Measurements from ENCODE around the gene TAP2. TPM values are rescaled to one million over a fixed set of nuclear protein-coding genes. Genes with fewer than 3 reads are reported as not detected.
A peak's percentile ranks its signal among the peaks of the same experiment; 100 is the strongest.

The TAP2 gene
- polyA plus RNA-seq, 1 of the 3 experiments (the other 2 are of a cell fraction): 19.9 TPM

GRCh38 chr6:32843979-32844838, 5.7 kb upstream of the TAP2 start, which contains the start of gene PSMB8:
PSMB8 (minus strand) TSS chr6:32844047; CDS start chr6:32843996, 51 bp downstream.
- peak within 1 kb of the TSS; percentile 53 to 57 for H3K27ac ChIP-seq (ENCODE audit: low read depth in 2 of 2, low read length in 1 of 2)
- peak within 1 kb of the TSS; percentile 84 for H3K4me2 ChIP-seq
- no peaks in the 10 kb centered on the region for H3K79me2 ChIP-seq (ENCODE audit: insufficient read depth)
- H3K4me3 ChIP-seq (ENCODE audit: low read depth in 2 of 2, low read length in 1 of 2): peak within 1 kb of the TSS; percentile 71 to 72
- H3K36me3 ChIP-seq (replicated peaks in 1 of 2; ENCODE audit: control insufficient read depth in 1 of 2, insufficient read depth in 2 of 2, low read length in 1 of 2): peaks cover 5 to 27% of the 10 kb centered on the region in 2 experiments
- H4K20me1 ChIP-seq (ENCODE audit: insufficient read depth): no peaks in the 10 kb centered on the region
- H3K27me3 ChIP-seq (ENCODE audit: insufficient read depth): no peaks in the 10 kb centered on the region
- ChIA-PET CTCF (interaction anchor here (0.8 to 5.2 kb wide), 10 partner anchors 11 to 140 kb away, joined by 3 to 31 read pairs (median 4); partner anchors contain the start of genes PSMB9 and TAP1), POLR2A (interaction anchor here (1.4 kb wide), 1 partner anchor 128 kb away, joined by 8 read pairs; no protein-coding TSS in a partner anchor)
- H3F3A ChIP-seq (replicated peaks; ENCODE audit: insufficient read depth): peaks cover 2% of the 10 kb centered on the region
- peak within 1 kb of the TSS; percentile 94 for H2AFZ ChIP-seq (ENCODE audit: low read depth)
- peak within 1 kb of the TSS; percentile 70 for H3K9ac ChIP-seq
- DNase-seq: peak; percentile 94
- H3K4me1 ChIP-seq (ENCODE audit: control insufficient read depth in 1 of 2, insufficient read depth in 2 of 2, low read depth in 1 of 2, low read length in 1 of 2): peaks cover 0 to 13% of the 10 kb centered on the region in 2 experiments; a peak in 1 of 4 replicates
- TF ChIP-seq USF2 (IDR thresholded peaks at IDR 0.05; ENCODE audit: borderline replicate concordance, low read depth, low read length): no peak
- peak; percentile 32; the same call in 1 of the 2 replicates for TF ChIP-seq MAX (IDR thresholded peaks at IDR 0.05; ENCODE audit: low read depth)
- TF ChIP-seq CTCF (IDR thresholded peaks at IDR 0.05): peak; percentile 28; the same call in 1 of the 2 replicates
- TF ChIP-seq SIN3A (IDR thresholded peaks at IDR 0.05; ENCODE audit: borderline replicate concordance, low read depth, low read length): peak; percentile 14; the same call in 1 of the 2 replicates
- TF ChIP-seq RFX5 (IDR thresholded peaks at IDR 0.05; ENCODE audit: low read length): peak; percentile 99
- TF ChIP-seq TAF1 (IDR thresholded peaks at IDR 0.05; ENCODE audit: borderline replicate concordance, low read depth, low read length): peak; percentile 37; the same call in 1 of the 2 replicates
- WGBS (ENCODE audit: low lambda C conversion rate): 1% methylated on average over 27 of the region's 40 CpGs
- no peaks in the 10 kb centered on the region for H3K9me2 ChIP-seq
- no peaks in the 10 kb centered on the region for H3K9me3 ChIP-seq

- TF ChIP-seq FOXJ3 (CRISPR knock-in tag; IDR thresholded peaks at IDR 0.05) (no peak), TEAD4 (IDR thresholded peaks at IDR 0.05; ENCODE audit: borderline replicate concordance, insufficient read depth) (no peak), GATA2 (CRISPR knock-in tag; IDR thresholded peaks at IDR 0.05) (no peak), JUND (IDR thresholded peaks at IDR 0.05) (no peak), GABPA (IDR thresholded peaks at IDR 0.05; ENCODE audit: low read depth) (no peak), MAX (IDR thresholded peaks at IDR 0.05; ENCODE audit: low read depth) (no peak), PBX3 (IDR thresholded peaks at IDR 0.05) (no peak), TAF1 (IDR thresholded peaks at IDR 0.05; ENCODE audit: borderline replicate concordance, low read depth, low read length) (no peak), NRF1 (IDR thresholded peaks at IDR 0.05; ENCODE audit: low read depth, low read length) (no peak), CHD2 (IDR thresholded peaks at IDR 0.05; ENCODE audit: low read length, partially characterized antibody) (no peak), ELF1 (IDR thresholded peaks at IDR 0.05) (no peak), NFIC (IDR thresholded peaks at IDR 0.05; ENCODE audit: borderline replicate concordance) (no peak)
- 33% methylated on average over 28 of the region's 28 CpGs for WGBS (ENCODE audit: low lambda C conversion rate)
- no peaks in the 10 kb centered on the region for H4K20me1 ChIP-seq (ENCODE audit: insufficient read depth)
- ChIA-PET CTCF (interaction anchor here (3.4 to 5.2 kb wide), 3 partner anchors 12 to 141 kb away, joined by 10 to 31 read pairs (median 29); partner anchors contain the start of genes PSMB9 and TAP1), POLR2A (no interaction called here)
- H3K4me1 ChIP-seq (ENCODE audit: control insufficient read depth in 1 of 2, insufficient read depth in 2 of 2, low read depth in 1 of 2, low read length in 1 of 2): peaks cover 0 to 13% of the 10 kb centered on the region in 2 experiments; a peak in 1 of 4 replicates
- peak overlapping the region; percentile 70 for H3K9ac ChIP-seq
- peak overlapping the region; percentile 71 to 72 for H3K4me3 ChIP-seq (ENCODE audit: low read depth in 2 of 2, low read length in 1 of 2)
- H3K27me3 ChIP-seq (ENCODE audit: insufficient read depth): no peaks in the 10 kb centered on the region
- peak overlapping the region; percentile 94 for H2AFZ ChIP-seq (ENCODE audit: low read depth)
- H3K9me2 ChIP-seq: no peaks in the 10 kb centered on the region
- no peaks in the 10 kb centered on the region for H3K79me2 ChIP-seq (ENCODE audit: insufficient read depth)
- peak overlapping the region; percentile 84 for H3K4me2 ChIP-seq
- H3K36me3 ChIP-seq (replicated peaks in 1 of 2; ENCODE audit: control insufficient read depth in 1 of 2, insufficient read depth in 2 of 2, low read length in 1 of 2): peaks cover 5 to 27% of the 10 kb centered on the region in 2 experiments
- peaks cover 8% of the 10 kb centered on the region for H3F3A ChIP-seq (replicated peaks; ENCODE audit: insufficient read depth)
- no peaks in the 10 kb centered on the region for H3K9me3 ChIP-seq
- DNase-seq: no peak
- peak overlapping the region in 1 of 2 experiments; percentile 57; a peak in 3 of 4 replicates for H3K27ac ChIP-seq (ENCODE audit: low read depth in 2 of 2, low read length in 1 of 2)
Measured at GRCh38 chr6:32843331-32843978, 4.9 kb upstream of the TAP2 start.
